AG09319 (cell line): ENCODE results near the gene GLT6D1.
"Not testable (repeated sequence)": the region's sequence is repeated elsewhere in the genome, so short reads cannot be mapped to it uniquely, and the experiment has no call there.

ENCODE experiments used
- DNase-seq: peaks from one replicate; pipeline ENCODE4 v3.0.0-alpha.2; 2010; ENCODE audit warnings: low read depth; ENCODE audit errors: extremely low read depth
- TF ChIP-seq, protein P1 (sequence below): IDR thresholded peaks from 2 replicates; pipeline ENCODE4 v1.5.1; 2011; ENCODE audit warnings: low read depth, mild to moderate bottlenecking, inconsistent platforms, low read length, moderate library complexity

Gene GLT6D1

DNA sequence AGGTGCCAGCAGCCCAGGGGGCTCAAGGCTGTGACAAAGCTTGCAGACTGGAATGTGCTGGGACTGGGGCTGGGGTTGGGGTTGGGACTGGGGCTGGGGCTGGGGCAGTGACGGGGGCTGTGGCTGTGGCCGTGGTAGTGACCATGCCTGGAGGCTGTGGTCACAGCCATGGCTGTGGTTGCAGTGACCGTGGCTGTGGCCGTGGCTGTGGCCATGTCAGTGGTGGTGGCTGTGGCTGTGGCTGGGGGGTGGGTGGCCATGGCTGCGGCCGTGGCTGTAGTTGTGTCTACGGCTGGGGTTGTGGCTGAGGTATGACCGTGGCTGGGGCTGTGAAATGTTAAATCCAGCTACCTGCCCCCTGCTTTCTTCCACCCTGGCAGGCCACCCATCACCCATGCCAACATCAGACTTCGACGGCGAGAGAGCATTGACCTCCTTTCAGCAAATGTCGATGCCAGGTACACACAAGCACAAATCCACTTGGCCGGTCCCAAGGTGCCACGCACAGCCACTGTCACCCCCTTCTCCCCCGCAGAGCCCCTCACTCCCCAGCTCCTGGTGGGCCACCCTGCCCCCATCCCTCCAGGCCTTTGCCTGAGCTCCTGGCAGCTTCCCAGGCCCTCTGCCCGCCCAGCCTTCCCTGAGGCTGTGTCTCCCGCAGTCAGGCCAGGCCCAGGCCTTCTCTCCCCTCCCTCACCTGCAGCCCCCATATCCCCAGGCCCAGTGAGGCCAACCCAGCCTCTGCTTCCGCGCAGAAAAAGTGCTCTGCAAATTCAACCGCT, 39.1 kb upstream of the GLT6D1 start:
- TF ChIP-seq, protein P1, sequence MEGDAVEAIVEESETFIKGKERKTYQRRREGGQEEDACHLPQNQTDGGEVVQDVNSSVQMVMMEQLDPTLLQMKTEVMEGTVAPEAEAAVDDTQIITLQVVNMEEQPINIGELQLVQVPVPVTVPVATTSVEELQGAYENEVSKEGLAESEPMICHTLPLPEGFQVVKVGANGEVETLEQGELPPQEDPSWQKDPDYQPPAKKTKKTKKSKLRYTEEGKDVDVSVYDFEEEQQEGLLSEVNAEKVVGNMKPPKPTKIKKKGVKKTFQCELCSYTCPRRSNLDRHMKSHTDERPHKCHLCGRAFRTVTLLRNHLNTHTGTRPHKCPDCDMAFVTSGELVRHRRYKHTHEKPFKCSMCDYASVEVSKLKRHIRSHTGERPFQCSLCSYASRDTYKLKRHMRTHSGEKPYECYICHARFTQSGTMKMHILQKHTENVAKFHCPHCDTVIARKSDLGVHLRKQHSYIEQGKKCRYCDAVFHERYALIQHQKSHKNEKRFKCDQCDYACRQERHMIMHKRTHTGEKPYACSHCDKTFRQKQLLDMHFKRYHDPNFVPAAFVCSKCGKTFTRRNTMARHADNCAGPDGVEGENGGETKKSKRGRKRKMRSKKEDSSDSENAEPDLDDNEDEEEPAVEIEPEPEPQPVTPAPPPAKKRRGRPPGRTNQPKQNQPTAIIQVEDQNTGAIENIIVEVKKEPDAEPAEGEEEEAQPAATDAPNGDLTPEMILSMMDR: no peak
- DNase-seq: no peak

DNA sequence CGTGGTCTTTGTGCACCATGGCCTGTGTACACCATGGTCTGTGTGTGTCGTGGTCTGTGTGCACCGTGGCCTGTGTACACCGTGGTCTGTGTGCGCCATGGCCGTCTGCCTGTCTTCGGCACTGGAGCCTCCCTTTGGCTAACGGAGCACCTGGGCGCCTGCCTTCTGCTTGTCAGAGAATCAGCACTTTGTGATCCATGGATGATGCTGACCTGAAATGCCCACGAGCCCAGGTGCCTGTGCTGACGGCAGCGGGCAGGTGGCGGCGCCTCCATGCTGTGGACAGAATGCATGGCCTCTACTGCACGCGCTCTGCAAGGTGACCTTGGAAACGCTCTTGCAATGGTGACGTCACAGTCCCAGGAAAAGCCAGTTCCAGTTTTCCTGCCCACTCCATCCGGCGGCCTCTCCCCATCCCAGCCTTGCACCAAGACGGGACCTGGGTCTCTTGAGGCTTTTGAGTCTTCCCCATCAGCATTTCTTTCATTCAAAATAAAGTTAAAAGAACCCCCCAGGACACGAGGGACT, 38.4 kb upstream of the GLT6D1 start:
- no peak for DNase-seq
- TF ChIP-seq, protein P1: no peak

DNA sequence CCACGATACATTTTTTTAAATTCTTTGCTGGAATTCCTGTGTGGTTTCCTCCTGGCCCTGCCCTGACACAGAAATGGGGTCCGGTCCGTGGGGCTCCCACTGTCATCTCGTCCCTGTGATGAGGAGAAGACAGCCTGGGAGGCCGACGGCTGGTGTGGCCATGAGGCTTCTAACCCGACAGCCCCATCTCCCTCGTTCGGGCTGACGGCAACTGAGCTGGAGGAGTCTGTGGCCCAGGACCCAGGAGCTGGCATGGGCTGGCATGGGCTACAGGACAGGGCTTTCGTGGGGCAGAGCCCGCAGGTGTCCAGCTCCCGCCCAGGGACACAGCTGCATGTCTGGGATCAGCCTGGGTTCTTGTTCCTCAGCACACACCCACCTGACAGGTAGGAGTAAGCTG, 37.6 kb upstream of the GLT6D1 start:
- TF ChIP-seq, protein P1: no peak
- no peak for DNase-seq

DNA sequence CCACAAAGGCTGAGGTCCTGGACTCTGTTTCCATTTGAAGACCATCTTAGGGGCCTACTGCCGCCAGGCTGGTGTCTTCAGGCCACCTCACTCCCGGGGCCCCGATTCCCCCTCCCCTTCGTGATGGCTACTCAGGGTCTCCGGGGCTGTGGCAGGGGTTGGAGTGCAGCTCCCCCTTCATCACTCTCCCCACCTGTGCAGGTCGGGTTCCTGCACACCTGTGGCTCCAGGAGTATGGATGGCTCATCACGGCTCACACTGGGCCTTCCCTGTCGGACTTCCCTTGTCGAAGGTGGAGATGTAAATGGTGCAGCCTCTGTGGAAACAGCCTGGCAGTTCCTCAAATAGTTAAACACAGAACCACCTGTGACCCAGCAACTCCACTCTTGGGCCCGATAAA, 35.6 kb upstream of the GLT6D1 start:
- no peak for DNase-seq
- TF ChIP-seq, protein P1: no peak

DNA sequence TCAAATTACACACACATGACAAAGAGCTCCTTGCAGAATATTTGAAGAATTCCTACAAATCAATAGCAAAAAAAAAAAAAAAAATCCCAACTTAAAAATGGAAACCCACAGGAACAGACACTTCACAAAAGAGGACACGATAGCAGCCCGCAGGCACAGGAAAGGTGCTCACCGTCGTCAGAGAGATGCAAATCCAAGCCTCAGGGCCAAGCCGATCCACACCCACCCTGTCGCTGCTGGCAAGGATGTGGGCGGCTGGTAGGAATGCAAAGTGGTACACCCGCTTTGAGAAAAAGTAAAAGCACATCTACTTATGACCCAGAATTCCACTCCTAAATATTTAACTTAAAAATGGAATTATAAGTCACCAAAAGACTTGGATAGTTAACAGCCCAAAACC, 34.6 kb upstream of the GLT6D1 start:
- DNase-seq: no peak
- TF ChIP-seq, protein P1: no peak

DNA sequence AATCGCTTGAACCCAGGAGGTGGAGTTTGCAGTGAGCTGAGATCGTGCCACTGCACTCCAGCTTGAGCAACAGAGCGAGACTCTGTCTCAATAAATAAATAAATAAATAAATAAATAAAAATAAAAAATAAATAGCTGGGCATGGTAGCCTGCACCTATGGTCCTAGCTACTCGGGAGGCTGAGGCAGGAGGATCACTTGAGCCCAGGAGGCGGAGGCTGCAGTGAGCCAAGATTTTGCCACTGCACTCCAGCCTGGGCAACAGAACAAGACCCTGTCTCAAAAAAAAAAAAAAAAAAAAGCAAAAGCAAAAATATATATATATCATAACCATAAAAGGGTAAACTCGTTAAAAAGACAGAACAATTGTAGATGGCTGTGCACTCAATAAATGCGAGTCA, 33.4 kb upstream of the GLT6D1 start:
- not testable (repeated sequence) for DNase-seq

DNA sequence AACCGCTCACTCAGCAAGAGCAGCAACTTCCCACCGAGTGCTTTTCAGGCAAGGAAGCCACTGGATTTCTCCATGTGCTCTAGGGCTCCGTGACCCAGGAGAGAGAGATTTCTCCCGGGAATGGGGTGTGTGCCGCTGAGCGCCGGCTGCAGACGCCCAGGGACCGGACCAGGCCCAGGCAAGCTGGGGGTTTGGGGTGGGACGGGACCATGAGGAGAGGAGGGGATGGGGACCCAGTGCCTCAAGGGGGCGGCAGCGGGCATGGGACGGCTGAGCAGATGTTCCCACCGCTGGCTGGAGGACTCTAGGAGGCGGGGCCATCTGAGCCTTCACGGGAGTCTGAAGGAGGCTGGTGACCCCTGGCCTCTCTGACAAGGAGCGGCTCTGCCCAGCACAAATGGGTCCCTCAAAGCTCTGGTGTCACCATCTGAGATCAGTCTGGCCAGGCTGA, 32.3 kb upstream of the GLT6D1 start:
- TF ChIP-seq, protein P1: no peak
- DNase-seq: no peak
